Measurements from ENCODE around the gene ADARB1. TPM values are rescaled to one million over a fixed set of nuclear protein-coding genes. Genes with fewer than 3 reads are reported as not detected.

ADARB1 gene
- total RNA-seq, 1 experiment from 2014 or later: 14.1 TPM

DNA sequence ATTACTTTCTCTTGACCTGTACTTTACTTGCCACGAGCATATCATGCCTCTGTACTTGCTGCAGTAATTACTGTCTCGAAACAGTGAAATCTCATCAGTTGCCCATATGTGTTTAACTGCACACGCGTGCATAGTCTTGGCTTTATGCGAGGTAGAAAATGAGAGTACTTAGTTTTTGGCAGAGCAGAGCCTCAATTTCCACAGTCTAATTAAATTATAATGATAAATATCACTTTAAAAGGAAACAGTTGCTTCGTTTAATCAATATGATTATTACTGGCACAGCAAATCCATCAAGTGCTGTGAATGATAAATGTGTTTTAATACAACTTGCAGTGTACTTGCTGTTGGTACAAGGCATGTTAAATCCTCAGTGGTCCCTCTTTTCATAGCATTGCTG lies 47.6 kb downstream of the ADARB1 start:
- H3K4me1 ChIP-seq (ENCODE audit: insufficient read depth, low read length): peaks cover 16% of the 10 kb centered on the region
- H2AFZ ChIP-seq (ENCODE audit: low read length): no peak overlapping the region
- no peak overlapping the region for H3K9ac ChIP-seq (ENCODE audit: low read length)
- no peak overlapping the region for H3K4me2 ChIP-seq (ENCODE audit: low read length)
- no peak overlapping the region for H3K4me3 ChIP-seq (ENCODE audit: low read length)
- no TSS peak for BruUV-seq (replicated peaks)
- H3K79me2 ChIP-seq (ENCODE audit: low read length): no peaks in the 10 kb centered on the region
- ChIA-PET CTCF (interaction anchor here (1.0 to 1.8 kb wide), 2 partner anchors 20 kb away, joined by 5 to 10 read pairs; no protein-coding TSS in a partner anchor), POLR2A (ENCODE audit: unreplicated experiment) (no interaction called here)
- H3K9me2 ChIP-seq (replicated peaks; ENCODE audit: low read length): no peaks in the 10 kb centered on the region
- no peaks in the 10 kb centered on the region for H3K27me3 ChIP-seq (ENCODE audit: low read length)
- ATAC-seq (no peak), DNase-seq (no peak)
- intact Hi-C loops (cut with micrococcal nuclease): loop anchor here (10.0 kb wide), 2 partner anchors 247 to 327 kb away; partner anchors contain the start of gene PTTG1IP
- H3K9me3 ChIP-seq (ENCODE audit: low read length): no peaks in the 10 kb centered on the region
- no peaks in the 10 kb centered on the region for H3K36me3 ChIP-seq (ENCODE audit: low read depth, low read length)
- no peaks in the 10 kb centered on the region for H3F3A ChIP-seq (ENCODE audit: low read length, unreplicated experiment)
- no peaks in the 10 kb centered on the region for H4K20me1 ChIP-seq (ENCODE audit: low read length)
- TF ChIP-seq, protein P1, sequence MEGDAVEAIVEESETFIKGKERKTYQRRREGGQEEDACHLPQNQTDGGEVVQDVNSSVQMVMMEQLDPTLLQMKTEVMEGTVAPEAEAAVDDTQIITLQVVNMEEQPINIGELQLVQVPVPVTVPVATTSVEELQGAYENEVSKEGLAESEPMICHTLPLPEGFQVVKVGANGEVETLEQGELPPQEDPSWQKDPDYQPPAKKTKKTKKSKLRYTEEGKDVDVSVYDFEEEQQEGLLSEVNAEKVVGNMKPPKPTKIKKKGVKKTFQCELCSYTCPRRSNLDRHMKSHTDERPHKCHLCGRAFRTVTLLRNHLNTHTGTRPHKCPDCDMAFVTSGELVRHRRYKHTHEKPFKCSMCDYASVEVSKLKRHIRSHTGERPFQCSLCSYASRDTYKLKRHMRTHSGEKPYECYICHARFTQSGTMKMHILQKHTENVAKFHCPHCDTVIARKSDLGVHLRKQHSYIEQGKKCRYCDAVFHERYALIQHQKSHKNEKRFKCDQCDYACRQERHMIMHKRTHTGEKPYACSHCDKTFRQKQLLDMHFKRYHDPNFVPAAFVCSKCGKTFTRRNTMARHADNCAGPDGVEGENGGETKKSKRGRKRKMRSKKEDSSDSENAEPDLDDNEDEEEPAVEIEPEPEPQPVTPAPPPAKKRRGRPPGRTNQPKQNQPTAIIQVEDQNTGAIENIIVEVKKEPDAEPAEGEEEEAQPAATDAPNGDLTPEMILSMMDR (conservative IDR thresholded peaks at IDR 0.05; ENCODE audit: low read depth, low read length): no peak
- TF ChIP-seq EZH2 (IDR thresholded peaks at IDR 0.05; ENCODE audit: low read length, unreplicated experiment): no peak
- no peak for TF ChIP-seq EZH2phosphoT487 (IDR thresholded peaks at IDR 0.05; ENCODE audit: borderline replicate concordance, low read length)
- no peak overlapping the region for H3K27ac ChIP-seq (ENCODE audit: low read length)

DNA sequence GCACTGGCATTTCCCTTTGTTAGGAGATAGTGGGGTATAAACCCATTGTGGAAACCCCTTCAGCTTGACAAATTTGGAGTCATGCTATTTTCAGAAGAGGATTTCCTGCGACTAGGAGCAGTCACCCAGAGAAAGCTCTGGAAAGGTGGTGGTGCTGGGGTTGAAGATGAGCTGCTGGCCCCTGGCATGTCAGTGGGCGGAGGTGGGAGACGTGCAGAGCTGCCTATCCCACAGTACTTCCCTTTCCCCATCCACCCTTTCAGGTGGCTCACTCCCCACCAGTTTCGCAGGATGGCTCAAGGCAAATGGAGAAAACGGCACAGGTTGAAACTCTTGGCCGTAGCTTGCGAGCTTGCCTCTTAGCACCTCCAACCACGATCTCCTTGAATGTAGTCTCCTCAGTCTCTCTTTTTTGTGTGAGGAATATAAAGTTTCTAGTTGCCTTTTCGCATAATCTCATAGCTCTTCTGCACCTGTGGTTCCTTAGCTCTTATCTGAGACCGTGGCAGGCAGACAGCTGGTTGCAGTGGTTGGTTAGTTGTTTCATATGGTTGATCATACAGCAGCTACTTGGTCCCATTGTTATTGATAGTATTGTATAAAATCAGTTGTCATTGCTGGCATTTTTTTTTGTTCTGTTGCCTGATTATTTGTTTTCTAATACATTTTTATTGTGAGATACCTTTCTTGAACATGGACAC lies 48.2 kb downstream of the ADARB1 start:
- Histone ChIP-seq H2AFZ (ENCODE audit: low read length) (no peak overlapping the region), H3K36me3 (ENCODE audit: low read depth, low read length) (no peaks in the 10 kb centered on the region), H4K20me1 (ENCODE audit: low read length) (no peaks in the 10 kb centered on the region), H3K4me1 (ENCODE audit: insufficient read depth, low read length) (peaks cover 16% of the 10 kb centered on the region), H3K9me2 (replicated peaks; ENCODE audit: low read length) (no peaks in the 10 kb centered on the region), H3K9me3 (ENCODE audit: low read length) (no peaks in the 10 kb centered on the region), H3K27me3 (ENCODE audit: low read length) (no peaks in the 10 kb centered on the region), H3K9ac (ENCODE audit: low read length) (no peak overlapping the region), H3K79me2 (ENCODE audit: low read length) (no peaks in the 10 kb centered on the region), H3F3A (ENCODE audit: low read length, unreplicated experiment) (no peaks in the 10 kb centered on the region), H3K27ac (ENCODE audit: low read length) (no peak overlapping the region), H3K4me3 (ENCODE audit: low read length) (no peak overlapping the region), H3K4me2 (ENCODE audit: low read length) (no peak overlapping the region)
- DNase-seq: no peak
- no TSS peak for BruUV-seq (replicated peaks)
- ChIA-PET CTCF (interaction anchor here (1.0 kb wide), 1 partner anchor 20 kb away, joined by 5 read pairs; no protein-coding TSS in a partner anchor), POLR2A (ENCODE audit: unreplicated experiment) (no interaction called here)
- intact Hi-C loops (cut with micrococcal nuclease): loop anchor here (10.0 kb wide), 2 partner anchors 248 to 328 kb away; partner anchors contain the start of gene PTTG1IP
- TF ChIP-seq, protein P1 (conservative IDR thresholded peaks at IDR 0.05; ENCODE audit: low read depth, low read length): no peak
- TF ChIP-seq EZH2phosphoT487 (IDR thresholded peaks at IDR 0.05; ENCODE audit: borderline replicate concordance, low read length) (no peak), EZH2 (IDR thresholded peaks at IDR 0.05; ENCODE audit: low read length, unreplicated experiment) (no peak)
- ATAC-seq: no peak

DNA sequence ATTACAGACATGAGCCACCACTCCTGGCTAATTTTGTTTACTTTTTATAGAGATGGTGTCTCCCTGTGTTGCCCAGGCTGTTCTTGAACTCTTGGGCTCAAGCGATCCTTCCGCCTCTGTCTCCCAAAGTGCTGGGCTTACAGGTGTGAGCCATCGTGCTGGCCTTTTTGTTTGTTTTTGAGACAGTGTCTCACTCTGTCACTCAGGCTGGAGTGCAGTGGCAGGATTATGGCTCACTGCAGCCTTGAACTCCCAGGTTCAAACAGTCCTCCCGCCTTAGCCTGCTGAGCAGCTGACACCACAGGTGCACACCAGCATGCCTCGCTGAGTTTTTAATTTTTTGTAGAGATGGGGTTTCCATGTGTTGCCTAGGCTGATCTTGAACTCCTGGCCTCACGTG lies 49.1 kb downstream of the ADARB1 start:
- Histone ChIP-seq H3F3A (ENCODE audit: low read length, unreplicated experiment) (no peaks in the 10 kb centered on the region), H3K27me3 (ENCODE audit: low read length) (no peaks in the 10 kb centered on the region), H3K4me3 (ENCODE audit: low read length) (no peak overlapping the region), H3K4me1 (ENCODE audit: insufficient read depth, low read length) (peaks cover 20% of the 10 kb centered on the region), H3K79me2 (ENCODE audit: low read length) (no peaks in the 10 kb centered on the region), H3K9ac (ENCODE audit: low read length) (no peak overlapping the region), H4K20me1 (ENCODE audit: low read length) (no peaks in the 10 kb centered on the region), H3K27ac (ENCODE audit: low read length) (no peak overlapping the region), H3K36me3 (ENCODE audit: low read depth, low read length) (no peaks in the 10 kb centered on the region), H3K9me3 (ENCODE audit: low read length) (no peaks in the 10 kb centered on the region), H3K4me2 (ENCODE audit: low read length) (no peak overlapping the region), H2AFZ (ENCODE audit: low read length) (no peak overlapping the region), H3K9me2 (replicated peaks; ENCODE audit: low read length) (no peaks in the 10 kb centered on the region)
- ATAC-seq: no peak
- BruUV-seq (replicated peaks): no TSS peak
- DNase-seq: no peak
- intact Hi-C loops (cut with micrococcal nuclease): loop anchor here (10.0 kb wide), 2 partner anchors 249 to 329 kb away; partner anchors contain the start of gene PTTG1IP
- ChIA-PET CTCF (interaction anchor here (1.0 kb wide), 1 partner anchor 21 kb away, joined by 5 read pairs; no protein-coding TSS in a partner anchor), POLR2A (ENCODE audit: unreplicated experiment) (no interaction called here)
- TF ChIP-seq EZH2 (IDR thresholded peaks at IDR 0.05; ENCODE audit: low read length, unreplicated experiment) (no peak), EZH2phosphoT487 (IDR thresholded peaks at IDR 0.05; ENCODE audit: borderline replicate concordance, low read length) (no peak)
- TF ChIP-seq, protein P1 (conservative IDR thresholded peaks at IDR 0.05; ENCODE audit: low read depth, low read length): no peak

Data from PC-3 (cell line).